ENCODE data around the gene GCNT4.

Gene GCNT4

GRCh38 chr5:75034137-75034739, 18.1 kb downstream of the GCNT4 start:
- Histone ChIP-seq H3K27ac (ENCODE audit: low read length) (no peak overlapping the region), H3K4me3 (ENCODE audit: low read depth in 1 of 2, low read length in 2 of 2) (no peak overlapping the region), H3K36me3 (ENCODE audit: control insufficient read depth in 1 of 2, insufficient read depth in 2 of 2, low read length in 2 of 2) (no peaks in the 10 kb centered on the region), H3K27me3 (ENCODE audit: low read depth, low read length) (no peaks in the 10 kb centered on the region), H3K9me3 (ENCODE audit: control insufficient read depth in 1 of 2, low read length in 2 of 2) (no peaks in the 10 kb centered on the region), H3K4me1 (ENCODE audit: control insufficient read depth in 1 of 2, insufficient read depth in 2 of 2, low read length in 2 of 2) (no peaks in the 10 kb centered on the region)

GRCh38 chr5:75031366-75031765, 21.0 kb downstream of the GCNT4 start:
- H3K4me3 ChIP-seq (ENCODE audit: low read depth in 1 of 2, low read length in 2 of 2): no peak overlapping the region
- H3K4me1 ChIP-seq (ENCODE audit: control insufficient read depth in 1 of 2, insufficient read depth in 2 of 2, low read length in 2 of 2): no peaks in the 10 kb centered on the region
- no peaks in the 10 kb centered on the region for H3K27me3 ChIP-seq (ENCODE audit: low read depth, low read length)
- H3K9me3 ChIP-seq (ENCODE audit: control insufficient read depth in 1 of 2, low read length in 2 of 2): no peaks in the 10 kb centered on the region
- no peaks in the 10 kb centered on the region for H3K36me3 ChIP-seq (ENCODE audit: control insufficient read depth in 1 of 2, insufficient read depth in 2 of 2, low read length in 2 of 2)
- H3K27ac ChIP-seq (ENCODE audit: low read length): no peak overlapping the region

- Histone ChIP-seq H3K27ac (ENCODE audit: low read length) (no peak overlapping the region), H3K36me3 (ENCODE audit: control insufficient read depth in 1 of 2, insufficient read depth in 2 of 2, low read length in 2 of 2) (no peaks in the 10 kb centered on the region), H3K9me3 (ENCODE audit: control insufficient read depth in 1 of 2, low read length in 2 of 2) (no peaks in the 10 kb centered on the region), H3K4me1 (ENCODE audit: control insufficient read depth in 1 of 2, insufficient read depth in 2 of 2, low read length in 2 of 2) (no peaks in the 10 kb centered on the region), H3K4me3 (ENCODE audit: low read depth in 1 of 2, low read length in 2 of 2) (no peak overlapping the region), H3K27me3 (ENCODE audit: low read depth, low read length) (no peaks in the 10 kb centered on the region)
These were observed 24.3 kb downstream of the GCNT4 start for GRCh38 chr5:75028090-75028489.

GRCh38 chr5:75023368-75024159, 28.8 kb downstream of the GCNT4 start:
- H3K4me1 ChIP-seq (ENCODE audit: control insufficient read depth in 1 of 2, insufficient read depth in 2 of 2, low read length in 2 of 2): no peaks in the 10 kb centered on the region
- no peaks in the 10 kb centered on the region for H3K27me3 ChIP-seq (ENCODE audit: low read depth, low read length)
- H3K27ac ChIP-seq (ENCODE audit: low read length): no peak overlapping the region
- no peaks in the 10 kb centered on the region for H3K36me3 ChIP-seq (ENCODE audit: control insufficient read depth in 1 of 2, insufficient read depth in 2 of 2, low read length in 2 of 2)
- no peaks in the 10 kb centered on the region for H3K9me3 ChIP-seq (ENCODE audit: control insufficient read depth in 1 of 2, low read length in 2 of 2)
- H3K4me3 ChIP-seq (ENCODE audit: low read depth in 1 of 2, low read length in 2 of 2): no peak overlapping the region

- Histone ChIP-seq H3K4me3 (ENCODE audit: low read depth in 1 of 2, low read length in 2 of 2) (no peak overlapping the region), H3K36me3 (ENCODE audit: control insufficient read depth in 1 of 2, insufficient read depth in 2 of 2, low read length in 2 of 2) (no peaks in the 10 kb centered on the region), H3K4me1 (ENCODE audit: control insufficient read depth in 1 of 2, insufficient read depth in 2 of 2, low read length in 2 of 2) (no peaks in the 10 kb centered on the region), H3K9me3 (ENCODE audit: control insufficient read depth in 1 of 2, low read length in 2 of 2) (no peaks in the 10 kb centered on the region), H3K27me3 (ENCODE audit: low read depth, low read length) (no peaks in the 10 kb centered on the region), H3K27ac (ENCODE audit: low read length) (no peak overlapping the region)
These were observed 30.6 kb downstream of the GCNT4 start for GRCh38 chr5:75021800-75022199.

GRCh38 chr5:75021219-75021618, 31.1 kb downstream of the GCNT4 start:
- H3K9me3 ChIP-seq (ENCODE audit: control insufficient read depth in 1 of 2, low read length in 2 of 2): no peaks in the 10 kb centered on the region
- no peak overlapping the region for H3K4me3 ChIP-seq (ENCODE audit: low read depth in 1 of 2, low read length in 2 of 2)
- H3K27me3 ChIP-seq (ENCODE audit: low read depth, low read length): no peaks in the 10 kb centered on the region
- H3K4me1 ChIP-seq (ENCODE audit: control insufficient read depth in 1 of 2, insufficient read depth in 2 of 2, low read length in 2 of 2): no peaks in the 10 kb centered on the region
- H3K27ac ChIP-seq (ENCODE audit: low read length): no peak overlapping the region
- no peaks in the 10 kb centered on the region for H3K36me3 ChIP-seq (ENCODE audit: control insufficient read depth in 1 of 2, insufficient read depth in 2 of 2, low read length in 2 of 2)

GRCh38 chr5:75020016-75020656, 32.2 kb downstream of the GCNT4 start:
- Histone ChIP-seq H3K4me1 (ENCODE audit: control insufficient read depth in 1 of 2, insufficient read depth in 2 of 2, low read length in 2 of 2) (no peaks in the 10 kb centered on the region), H3K4me3 (ENCODE audit: low read depth in 1 of 2, low read length in 2 of 2) (no peak overlapping the region)

GRCh38 chr5:75018805-75019587, 33.4 kb downstream of the GCNT4 start:
- Histone ChIP-seq H3K9me3 (ENCODE audit: control insufficient read depth in 1 of 2, low read length in 2 of 2) (peaks cover 0 to 3% of the 10 kb centered on the region in 2 donors), H3K27ac (ENCODE audit: low read length) (no peak overlapping the region), H3K4me1 (ENCODE audit: control insufficient read depth in 1 of 2, insufficient read depth in 2 of 2, low read length in 2 of 2) (no peaks in the 10 kb centered on the region)

More at GRCh38 chr5:75020016-75020656, 32.2 kb downstream of the GCNT4 start:
- Histone ChIP-seq H3K27ac (ENCODE audit: low read length) (no peak overlapping the region), H3K27me3 (ENCODE audit: low read depth, low read length) (no peaks in the 10 kb centered on the region), H3K36me3 (ENCODE audit: control insufficient read depth in 1 of 2, insufficient read depth in 2 of 2, low read length in 2 of 2) (no peaks in the 10 kb centered on the region), H3K9me3 (ENCODE audit: control insufficient read depth in 1 of 2, low read length in 2 of 2) (no peaks in the 10 kb centered on the region)

GRCh38 chr5:75017971-75018370, 34.4 kb downstream of the GCNT4 start:
- Histone ChIP-seq H3K9me3 (ENCODE audit: control insufficient read depth in 1 of 2, low read length in 2 of 2) (peaks cover 0 to 3% of the 10 kb centered on the region in 2 donors), H3K4me1 (ENCODE audit: control insufficient read depth in 1 of 2, insufficient read depth in 2 of 2, low read length in 2 of 2) (no peaks in the 10 kb centered on the region), H3K27ac (ENCODE audit: low read length) (no peak overlapping the region), H3K4me3 (ENCODE audit: low read depth in 1 of 2, low read length in 2 of 2) (no peak overlapping the region), H3K36me3 (ENCODE audit: control insufficient read depth in 1 of 2, insufficient read depth in 2 of 2, low read length in 2 of 2) (no peaks in the 10 kb centered on the region), H3K27me3 (ENCODE audit: low read depth, low read length) (no peaks in the 10 kb centered on the region)

More at GRCh38 chr5:75018805-75019587, 33.4 kb downstream of the GCNT4 start:
- Histone ChIP-seq H3K27me3 (ENCODE audit: low read depth, low read length) (no peaks in the 10 kb centered on the region), H3K36me3 (ENCODE audit: control insufficient read depth in 1 of 2, insufficient read depth in 2 of 2, low read length in 2 of 2) (no peaks in the 10 kb centered on the region), H3K4me3 (ENCODE audit: low read depth in 1 of 2, low read length in 2 of 2) (no peak overlapping the region)

- Histone ChIP-seq H3K27ac (ENCODE audit: low read length) (no peak overlapping the region), H3K36me3 (ENCODE audit: control insufficient read depth in 1 of 2, insufficient read depth in 2 of 2, low read length in 2 of 2) (no peaks in the 10 kb centered on the region), H3K9me3 (ENCODE audit: control insufficient read depth in 1 of 2, low read length in 2 of 2) (peaks cover 0 to 3% of the 10 kb centered on the region in 2 donors), H3K4me3 (ENCODE audit: low read depth in 1 of 2, low read length in 2 of 2) (no peak overlapping the region), H3K27me3 (ENCODE audit: low read depth, low read length) (no peaks in the 10 kb centered on the region), H3K4me1 (ENCODE audit: control insufficient read depth in 1 of 2, insufficient read depth in 2 of 2, low read length in 2 of 2) (no peaks in the 10 kb centered on the region)
These were observed 35.5 kb downstream of the GCNT4 start for GRCh38 chr5:75016896-75017295.

- Histone ChIP-seq H3K9me3 (ENCODE audit: control insufficient read depth in 1 of 2, low read length in 2 of 2) (peaks cover 0 to 3% of the 10 kb centered on the region in 2 donors), H3K27me3 (ENCODE audit: low read depth, low read length) (no peaks in the 10 kb centered on the region), H3K36me3 (ENCODE audit: control insufficient read depth in 1 of 2, insufficient read depth in 2 of 2, low read length in 2 of 2) (no peaks in the 10 kb centered on the region), H3K4me3 (ENCODE audit: low read depth in 1 of 2, low read length in 2 of 2) (no peak overlapping the region), H3K27ac (ENCODE audit: low read length) (no peak overlapping the region), H3K4me1 (ENCODE audit: control insufficient read depth in 1 of 2, insufficient read depth in 2 of 2, low read length in 2 of 2) (no peaks in the 10 kb centered on the region)
These were observed 39.6 kb downstream of the GCNT4 start for GRCh38 chr5:75012748-75013147.

Data from muscle layer of duodenum (tissue), 2 donors.